Stimulated activated CD8-positive, alpha-beta memory T cell treated with anti-CD3 and anti-CD28 coated beads, Interleukin-15, amount 100 ng/mL, for 48 hours (primary cell): Measurements from ENCODE around the gene PCDH9.
"Not testable (repeated sequence)": the region's sequence is repeated elsewhere in the genome, so short reads cannot be mapped to it uniquely, and the experiment has no call there.

Source experiments
- DNase-seq, 2 donors: peaks; one replicate each; pipeline ENCODE4 v3.0.0-alpha.2; 2020; ENCODE audit warnings: low read depth in 2 of 2

Gene PCDH9

DNA sequence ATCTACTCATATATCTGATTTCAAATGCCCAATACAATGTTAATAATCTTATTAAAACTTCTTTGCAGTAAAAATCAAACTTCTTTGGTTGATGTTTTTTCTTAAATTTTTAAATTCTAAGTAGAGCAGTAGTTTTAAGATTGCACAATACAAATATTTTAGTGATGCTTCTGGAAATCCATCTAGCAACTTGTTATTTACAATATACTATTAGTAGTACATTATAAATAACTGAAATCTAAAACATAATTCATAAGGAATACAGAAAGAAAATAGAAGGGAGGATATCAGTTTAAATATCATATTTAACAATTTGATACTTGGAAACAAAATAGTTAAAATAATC lies 569.7 kb downstream of the PCDH9 start:
- DNase-seq, result no peak

DNA sequence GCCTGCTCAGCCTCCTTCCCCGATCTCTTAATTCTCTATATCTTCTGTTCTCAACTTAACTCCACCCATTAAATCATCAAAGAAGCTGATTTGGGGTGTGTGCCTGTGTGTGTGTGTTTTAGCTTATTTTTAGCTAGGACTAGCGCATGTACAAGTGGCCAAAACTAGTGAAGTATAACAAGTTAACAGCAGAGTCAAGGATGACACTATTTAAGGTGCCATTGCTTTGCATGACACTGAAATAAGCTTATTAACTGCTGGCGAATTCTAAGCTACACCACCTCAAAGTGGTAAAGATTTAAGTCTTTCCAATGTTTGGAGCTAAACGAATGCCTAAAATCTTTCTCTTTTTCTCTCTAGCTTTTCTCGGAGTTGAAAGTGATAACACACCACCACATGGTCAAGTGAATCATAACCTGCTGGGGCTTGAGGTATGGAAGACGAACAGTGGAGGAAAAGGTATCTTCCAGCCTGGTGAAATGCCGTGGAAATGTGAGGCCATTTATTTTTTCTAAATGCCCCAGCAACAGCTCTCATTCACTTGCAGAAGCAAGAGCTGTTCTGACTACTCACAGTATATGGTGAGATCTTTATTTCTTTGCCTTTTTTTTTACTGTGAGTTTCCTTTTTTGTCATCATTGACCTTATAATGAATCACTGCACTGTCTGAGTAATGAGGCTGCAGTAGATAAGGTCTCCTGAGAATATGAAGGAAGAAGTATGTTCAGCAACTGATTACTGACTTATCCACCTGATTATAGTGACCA lies 570.3 kb downstream of the PCDH9 start:
- no peak for DNase-seq

DNA sequence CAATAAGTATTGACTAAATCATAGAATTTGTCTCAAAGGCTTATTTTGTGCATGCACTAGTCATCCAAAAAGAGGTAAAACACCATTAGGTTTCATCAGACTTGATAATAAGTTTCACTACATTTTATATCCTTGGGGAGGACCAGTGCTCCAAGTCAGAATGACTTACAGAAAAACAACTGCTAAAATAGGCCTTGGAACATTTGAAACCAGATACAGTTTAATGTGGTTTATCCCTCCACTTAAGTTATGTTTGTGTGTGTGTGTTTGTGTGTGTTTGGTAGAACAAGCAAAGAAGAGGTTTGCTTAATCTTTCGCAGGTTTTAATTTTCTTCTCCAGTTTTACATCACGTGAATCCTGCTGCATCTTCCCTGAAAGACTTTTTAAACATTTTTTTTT lies 570.9 kb downstream of the PCDH9 start:
- no peak for DNase-seq

DNA sequence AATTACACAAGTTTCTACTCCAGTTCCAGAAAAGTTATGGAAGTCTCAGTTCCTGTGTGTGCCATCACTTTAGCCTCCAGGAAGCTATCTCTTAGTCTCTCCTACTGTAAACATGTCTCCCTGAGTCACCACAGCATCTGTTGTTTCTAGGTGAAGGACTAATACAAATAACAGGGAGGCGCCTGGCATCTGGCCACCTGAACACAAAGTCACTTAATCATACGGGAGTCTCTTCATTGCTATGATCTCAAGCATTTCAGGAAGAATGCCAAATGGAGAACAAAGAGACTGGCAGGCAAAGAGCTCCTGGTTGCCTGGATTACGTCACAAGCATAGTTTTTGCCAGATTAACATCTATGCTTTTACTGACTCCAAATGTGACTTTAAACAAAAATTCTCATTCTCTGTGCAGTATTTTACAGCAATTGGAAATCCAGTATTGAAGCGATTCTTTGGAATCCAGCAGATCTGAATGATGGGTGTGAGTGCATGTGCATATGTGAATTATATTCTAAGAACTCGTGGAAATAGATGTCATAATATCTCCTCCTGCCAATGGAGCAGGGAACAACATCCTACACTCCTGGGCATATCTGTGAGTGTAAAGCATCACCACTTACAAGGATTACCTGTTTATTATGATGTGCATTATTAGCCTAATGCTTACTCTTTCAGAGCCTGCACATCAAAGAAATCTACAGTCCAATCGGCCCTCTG lies 572.8 kb downstream of the PCDH9 start:
- DNase-seq, result no peak

DNA sequence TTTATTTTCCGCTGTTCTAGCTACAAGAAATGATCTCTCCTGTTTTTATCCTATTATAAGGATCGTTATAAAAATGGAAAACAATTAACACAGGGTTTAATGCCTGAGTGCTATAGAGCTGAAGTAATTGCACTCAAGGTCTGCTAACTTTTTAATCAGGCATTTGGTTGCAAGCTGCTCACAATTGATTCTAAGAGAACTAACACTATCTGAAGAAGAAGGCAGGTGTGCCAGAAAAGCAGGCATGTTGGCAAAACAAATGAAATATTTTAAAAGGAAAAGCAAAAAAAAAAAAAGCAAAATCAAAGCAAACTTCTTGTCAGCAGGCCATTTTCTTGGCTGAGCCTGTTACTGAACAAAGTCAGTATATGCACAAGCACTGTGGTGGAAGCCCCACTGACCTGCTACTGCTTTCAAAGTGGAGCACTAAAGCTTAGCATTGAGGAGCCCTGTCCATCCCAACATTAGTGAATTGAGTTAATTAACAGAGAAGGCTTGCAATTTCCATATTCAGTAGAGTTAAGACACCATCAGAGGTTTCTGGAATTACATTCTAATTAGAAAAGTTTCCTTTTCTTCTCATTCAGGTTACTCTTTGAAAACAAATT lies 574.2 kb downstream of the PCDH9 start:
- DNase-seq, result no peak

DNA sequence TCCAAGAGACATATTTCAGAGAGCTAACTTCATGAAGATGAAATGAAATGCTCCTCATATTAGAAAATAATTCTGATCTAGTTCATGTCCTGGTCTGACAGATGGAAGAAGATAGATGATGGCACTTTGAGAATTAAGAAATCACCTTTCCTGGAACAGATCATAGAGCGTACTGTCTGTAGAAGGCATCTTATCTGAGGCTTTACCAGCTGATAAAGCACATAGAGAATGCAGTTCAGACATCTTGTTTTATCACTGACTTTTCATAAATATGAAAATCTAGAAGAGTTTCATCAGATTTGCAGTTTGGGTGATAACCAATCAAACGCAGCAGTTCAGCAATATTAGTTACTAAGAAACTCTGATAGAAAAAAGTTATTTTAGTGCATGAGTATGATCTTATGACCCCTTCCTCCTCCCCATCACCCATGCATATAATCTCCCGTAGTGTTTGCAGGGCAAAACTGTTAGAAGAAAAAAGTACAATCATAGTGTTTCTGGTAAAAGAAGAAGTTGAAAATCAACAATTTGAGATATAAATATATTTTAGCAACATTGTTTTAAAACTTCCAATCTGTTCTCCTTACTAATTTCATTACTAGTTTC lies 585.2 kb downstream of the PCDH9 start:
- DNase-seq, result no peak

DNA sequence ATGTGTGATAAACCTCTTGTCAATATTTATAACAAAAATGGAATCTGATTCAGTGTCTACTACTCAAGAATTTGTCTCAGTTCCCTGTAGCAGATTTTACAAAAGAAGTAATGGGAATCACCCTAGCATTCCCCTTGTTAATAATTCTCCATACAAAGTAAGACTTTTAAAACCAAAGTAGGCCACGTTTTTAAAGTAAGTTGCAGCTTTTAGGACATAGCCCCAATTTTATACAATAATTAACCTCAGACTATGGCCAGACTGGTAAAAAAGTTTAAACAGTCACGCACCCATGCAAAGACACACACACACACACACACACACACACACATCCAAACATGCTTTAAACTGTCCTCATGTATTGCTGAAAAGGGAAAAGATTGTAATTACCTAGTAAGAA lies 589.9 kb downstream of the PCDH9 start:
- DNase-seq, result no peak

DNA sequence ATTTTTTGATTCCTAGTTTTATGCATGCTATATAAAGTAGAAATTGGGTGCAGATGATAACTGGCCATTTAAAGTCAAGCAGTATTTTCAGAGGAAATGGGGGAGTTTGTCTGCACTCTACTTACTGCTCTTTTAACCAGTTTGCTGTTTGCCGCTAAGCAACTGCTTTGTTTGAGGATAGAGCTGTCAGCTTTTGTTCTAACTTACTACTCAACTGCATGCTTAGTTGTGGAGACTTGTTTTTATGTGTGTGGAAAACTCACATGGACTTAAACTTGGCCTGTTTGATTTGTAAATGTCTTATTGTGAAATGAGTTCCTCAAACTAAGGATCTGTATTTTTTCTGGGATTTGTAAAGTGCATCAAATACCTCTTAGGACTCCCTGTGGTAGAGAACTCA lies 591.1 kb downstream of the PCDH9 start:
- no peak for DNase-seq

DNA sequence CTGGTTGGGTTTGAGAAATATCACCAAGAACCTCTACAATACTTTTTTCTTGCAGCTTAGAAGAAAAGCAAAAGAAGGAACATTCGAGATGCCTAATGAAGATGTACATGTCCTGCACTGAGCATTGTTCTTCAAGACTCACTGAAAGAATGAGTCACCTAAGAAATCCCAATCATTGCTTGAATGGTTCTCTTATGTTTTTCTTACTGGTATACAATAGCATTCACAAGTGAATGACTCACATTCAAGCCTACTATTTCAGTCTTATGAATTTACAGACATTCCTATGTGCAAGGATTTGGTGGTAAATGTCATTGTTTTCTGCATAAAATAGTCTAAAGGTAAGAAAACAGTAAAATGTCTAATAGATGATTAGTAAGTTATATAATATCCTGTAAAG lies 594.6 kb downstream of the PCDH9 start:
- DNase-seq, result no peak

DNA sequence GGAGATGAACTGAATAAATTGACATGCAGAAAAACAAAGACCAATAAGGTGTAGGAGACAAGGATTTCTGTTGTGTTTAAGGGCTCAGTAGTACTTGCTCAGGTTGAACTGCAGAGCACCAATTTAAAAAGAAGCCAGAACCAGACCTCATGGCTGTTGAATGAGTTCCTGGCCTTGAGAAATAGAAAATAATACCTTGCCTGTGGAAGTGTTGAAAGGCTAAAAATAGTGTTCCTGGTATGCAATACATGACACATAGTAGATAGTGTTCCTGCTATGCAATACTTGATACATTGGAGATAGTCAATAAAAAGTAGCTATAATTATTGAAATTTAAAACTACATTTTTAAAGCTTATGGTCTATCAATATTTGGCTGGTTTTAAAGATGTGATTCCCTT lies 595.8 kb downstream of the PCDH9 start:
- DNase-seq, result no peak

DNA sequence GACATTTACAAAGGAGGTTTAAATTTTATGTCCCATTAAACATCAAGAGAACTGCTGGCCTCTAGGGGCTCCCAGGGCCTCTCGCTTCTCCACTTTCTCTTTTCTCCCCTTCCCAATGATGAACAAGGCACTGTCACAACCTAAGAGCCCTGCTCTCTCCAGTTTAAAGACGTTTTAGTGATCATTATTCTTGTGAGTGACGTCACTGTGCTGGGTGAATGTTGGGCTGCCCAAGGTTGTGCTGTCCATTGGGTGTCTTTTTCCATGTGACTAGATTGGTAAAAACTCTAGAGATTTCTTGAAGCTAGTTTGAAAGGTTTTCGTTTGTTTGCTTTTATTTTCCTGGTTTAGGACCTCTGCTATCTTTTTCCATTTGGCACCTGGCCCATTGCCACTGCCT lies 602.6 kb downstream of the PCDH9 start:
- no peak for DNase-seq

DNA sequence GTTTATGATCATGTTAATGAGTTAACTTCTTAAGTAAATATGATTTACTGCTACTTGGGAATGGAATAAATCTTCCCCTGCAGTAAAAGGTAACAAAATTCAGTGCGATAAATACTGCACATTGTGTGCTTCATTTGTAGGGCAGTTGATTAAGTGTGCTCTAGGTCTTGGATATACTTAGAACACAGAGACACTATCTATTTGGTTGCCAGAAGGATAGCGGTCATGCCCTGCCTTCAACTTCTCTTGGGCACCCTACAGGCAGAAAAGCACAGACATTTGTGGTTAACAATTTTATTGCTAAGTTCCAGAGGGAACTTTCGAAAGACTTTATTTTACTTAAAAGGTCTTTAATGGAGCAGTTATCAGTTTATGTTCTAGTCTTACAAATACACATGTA lies 605.8 kb downstream of the PCDH9 start:
- no peak for DNase-seq

DNA sequence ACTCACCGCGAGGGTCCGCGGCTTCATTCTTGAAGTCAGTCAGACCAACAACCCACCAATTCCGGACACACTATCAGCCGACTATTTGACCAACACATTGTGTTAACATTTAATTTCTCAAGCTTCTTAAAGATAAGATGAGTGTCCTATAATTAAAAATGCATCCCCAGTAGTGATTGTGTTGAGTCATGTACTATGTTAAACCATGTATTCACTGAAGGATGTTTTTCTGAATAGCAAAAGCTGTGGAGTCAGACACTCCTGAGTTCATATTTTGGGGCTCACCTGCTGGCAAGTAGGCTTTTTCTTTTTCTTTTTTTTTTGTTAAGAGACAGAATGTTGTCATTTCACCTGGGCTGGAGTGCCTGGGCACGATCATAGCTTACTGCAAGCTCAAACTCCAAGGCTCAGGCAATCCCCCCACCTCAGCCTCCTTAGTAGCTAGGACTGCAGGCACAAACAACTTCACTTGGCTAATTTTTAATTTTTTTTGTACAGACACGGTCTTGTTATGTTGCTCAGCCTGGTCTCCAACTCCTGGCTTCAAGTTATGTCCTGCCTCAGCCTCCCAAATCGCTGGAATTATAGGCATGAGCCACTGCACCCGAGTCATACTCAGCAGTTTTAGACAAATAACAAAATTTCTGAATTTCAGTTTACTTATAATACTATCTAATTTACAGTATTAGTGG lies 606.9 kb downstream of the PCDH9 start:
- no peak for DNase-seq

DNA sequence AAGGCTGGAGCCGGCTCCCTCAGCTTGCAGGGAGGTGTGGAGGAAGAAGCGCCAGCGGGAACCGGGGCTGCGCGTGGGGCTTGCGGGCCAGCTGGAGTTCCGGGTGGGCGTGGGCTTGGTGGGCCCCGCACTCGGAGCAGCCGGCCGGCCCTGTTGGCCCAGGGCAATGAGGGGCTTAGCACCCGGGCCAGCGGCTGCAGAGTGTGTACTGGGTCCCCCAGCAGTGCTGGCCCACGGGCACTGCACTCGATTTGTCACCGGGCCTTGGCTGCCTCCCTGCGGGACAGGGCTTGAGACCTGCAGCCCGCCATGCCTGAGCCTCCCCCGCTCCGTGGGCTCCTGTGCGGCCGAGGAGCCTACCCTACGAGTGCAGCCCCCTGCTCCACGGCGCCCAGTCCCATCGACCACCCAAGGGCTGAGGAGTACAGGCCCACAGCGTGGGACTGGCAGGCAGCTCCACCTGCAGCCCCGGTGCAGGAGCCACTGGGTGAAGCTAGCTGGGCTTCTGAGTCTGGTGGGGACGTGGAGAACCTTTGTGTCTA lies 608.2 kb downstream of the PCDH9 start:
- DNase-seq, result not testable (repeated sequence)

DNA sequence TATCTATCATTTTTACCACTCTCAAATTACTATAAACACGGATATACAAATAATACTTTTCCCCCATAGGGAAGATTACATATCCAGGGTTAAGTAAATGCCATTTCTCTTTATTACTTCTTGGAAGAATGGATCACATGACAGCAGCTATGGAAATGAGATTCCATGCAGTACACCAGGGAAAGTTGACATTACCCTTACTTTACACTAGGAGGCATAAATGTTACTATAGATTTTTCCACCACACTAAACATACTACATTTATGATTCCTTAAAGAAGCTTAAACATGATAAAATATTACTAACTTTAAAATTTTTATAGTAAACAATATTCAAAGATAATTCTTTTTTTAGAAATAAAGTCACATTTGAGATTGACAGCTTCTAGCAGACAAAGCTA lies 611.4 kb downstream of the PCDH9 start:
- no peak for DNase-seq

DNA sequence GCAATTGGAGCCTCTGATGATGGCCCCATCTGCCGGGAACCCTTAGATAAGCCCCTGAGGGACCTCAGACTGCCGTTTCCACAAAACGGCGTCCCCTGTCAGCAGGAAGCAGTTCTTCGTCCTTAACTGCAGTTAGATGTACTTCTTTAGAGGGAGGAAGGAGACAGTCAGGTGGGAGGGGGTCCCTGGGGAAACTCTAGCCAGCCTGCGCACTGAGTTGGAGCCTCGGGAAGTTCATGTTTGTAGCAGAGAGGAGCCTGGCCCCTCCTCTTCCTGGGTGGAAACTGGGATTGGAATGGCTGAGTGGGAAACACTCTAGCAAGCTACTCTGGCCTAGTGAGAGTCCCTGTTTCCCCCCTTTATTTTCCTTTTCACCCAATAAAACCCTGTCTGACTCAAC lies 612.4 kb downstream of the PCDH9 start:
- DNase-seq, result no peak

DNA sequence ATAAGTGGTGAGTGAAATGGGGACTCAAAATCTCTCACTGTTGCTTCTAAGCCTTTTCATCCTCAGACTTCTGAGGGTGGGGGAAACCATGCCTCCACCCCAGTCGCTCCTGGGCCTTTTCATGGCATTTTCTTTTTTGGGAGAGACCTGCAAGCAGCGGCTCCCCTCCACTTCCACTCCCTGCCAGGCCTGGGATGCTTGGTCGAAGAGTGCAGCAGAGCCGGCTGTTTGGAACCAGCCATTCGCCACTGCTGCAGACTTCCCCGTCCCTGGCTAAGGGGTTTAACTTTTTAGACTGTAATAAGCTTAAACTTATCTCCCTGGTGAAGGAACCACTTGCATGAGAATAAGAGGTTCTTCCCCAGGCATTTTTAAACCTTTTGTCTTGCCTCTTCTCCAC lies 617.2 kb downstream of the PCDH9 start:
- DNase-seq, result no peak

DNA sequence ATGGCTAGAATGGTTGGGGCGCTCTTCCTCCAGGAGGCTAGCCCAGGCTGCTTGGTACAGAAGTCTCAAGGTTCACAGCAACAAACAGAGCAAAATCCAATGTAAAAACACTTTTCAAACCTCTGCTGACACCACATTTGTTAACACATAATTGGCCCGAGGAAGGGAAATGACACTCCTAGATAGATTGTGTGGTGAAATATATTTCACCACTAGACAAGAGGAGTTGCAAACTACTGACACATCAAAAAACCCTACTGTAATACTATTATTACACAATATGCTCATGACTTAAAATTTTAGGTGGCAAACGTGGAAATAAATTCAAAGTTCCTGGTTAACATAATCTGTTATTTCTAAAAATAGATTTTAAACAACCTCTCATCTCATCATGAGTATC lies 643.6 kb downstream of the PCDH9 start:
- DNase-seq, result no peak

DNA sequence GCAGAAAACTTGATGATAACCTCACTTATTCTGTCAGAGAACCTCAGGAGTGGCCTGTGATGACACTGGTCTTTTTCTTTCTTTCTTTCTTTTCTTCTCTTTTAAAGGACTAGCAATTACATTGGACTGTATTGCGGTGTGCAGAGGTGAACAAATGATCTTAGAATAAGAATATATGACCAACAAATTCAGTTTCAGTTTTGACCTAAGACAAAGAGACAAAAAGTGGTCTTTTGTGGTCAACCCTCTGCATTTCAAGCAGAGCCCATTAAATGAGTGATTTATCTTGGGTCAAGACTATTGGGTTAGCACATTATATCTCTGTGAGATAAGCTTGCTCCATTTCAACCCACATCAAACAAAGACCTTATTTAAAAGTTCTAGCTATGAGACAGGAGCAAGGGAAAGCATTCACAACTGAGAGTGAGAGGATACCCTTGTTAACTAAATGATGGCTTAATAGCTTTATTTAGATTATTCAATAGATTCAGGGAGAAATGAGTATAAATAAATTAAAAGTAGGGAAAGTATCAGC lies 644.4 kb downstream of the PCDH9 start:
- no peak for DNase-seq

DNA sequence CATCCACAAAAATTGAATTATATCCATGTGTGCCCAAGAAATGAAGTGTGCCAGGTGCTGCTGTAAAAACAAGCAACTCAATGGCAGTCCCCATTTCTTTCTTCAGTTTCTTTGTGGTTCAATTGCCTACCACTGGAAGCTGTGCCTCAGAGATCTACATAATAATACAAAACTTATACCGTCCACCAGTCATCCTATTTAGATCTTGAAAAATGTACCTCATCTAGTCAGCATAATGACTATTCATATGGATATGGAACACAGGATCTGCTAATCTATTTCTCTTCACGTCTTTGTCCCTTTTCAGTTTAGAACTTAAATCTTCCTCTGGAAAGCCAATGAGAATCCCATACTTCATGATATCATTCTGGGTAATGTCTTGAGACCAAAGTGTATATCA lies 648.5 kb downstream of the PCDH9 start:
- no peak for DNase-seq

DNA sequence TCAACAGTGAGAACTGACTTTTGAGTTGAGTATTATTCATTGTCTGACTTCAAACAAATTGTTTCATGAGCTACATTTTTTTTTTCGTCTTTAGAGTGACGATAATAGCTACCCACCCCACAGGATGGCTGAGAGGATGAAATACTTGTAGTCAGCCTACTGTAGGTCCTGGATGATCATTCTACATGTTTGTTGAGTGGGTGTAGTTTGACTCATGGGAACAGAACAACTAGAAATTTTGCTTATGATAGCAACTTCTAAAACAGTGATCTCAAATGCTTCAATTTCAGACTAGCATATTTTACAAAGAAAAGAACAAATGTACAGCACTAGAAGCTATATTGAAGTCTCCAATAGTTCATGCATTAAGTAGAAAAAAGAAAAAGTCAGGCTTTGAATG lies 651.8 kb downstream of the PCDH9 start:
- DNase-seq, result no peak

DNA sequence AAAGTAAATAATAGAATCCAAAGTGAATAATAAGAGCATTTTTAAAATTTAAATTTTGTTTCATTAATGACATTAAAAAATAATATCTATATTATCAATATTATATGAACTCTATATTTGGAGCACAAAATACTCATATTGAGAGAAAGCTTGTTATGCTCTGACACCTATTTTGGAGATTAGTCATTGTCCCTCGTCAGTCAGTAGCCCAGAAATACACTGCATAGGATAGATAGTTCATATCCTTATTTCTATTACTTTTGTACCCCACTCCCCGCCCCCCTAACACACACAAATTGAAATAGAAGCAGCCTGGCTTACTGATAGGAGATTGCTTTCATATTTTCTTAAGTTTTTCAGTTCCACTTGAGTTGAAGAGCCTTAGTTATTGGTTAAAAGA lies 652.8 kb downstream of the PCDH9 start:
- DNase-seq, result no peak
